Prostate gland (tissue), 2 donors: ENCODE measurements around the gene EEFSEC. TPM values are rescaled to one million over a fixed set of nuclear protein-coding genes. Genes with fewer than 3 reads are reported as not detected.

ENCODE experiments used
- DNase-seq: peaks from one replicate; pipeline ENCODE4 v3.0.0-alpha.2; 2019; ENCODE audit warnings: low spot score
- H3K27ac ChIP-seq, 2 donors: fragments of 200-600 bp; sonication (generic); 2 replicates each; pipeline ENCODE4 v1.5.1; 2017 to 2019
- H3K27me3 ChIP-seq: fragments of 200-600 bp; sonication (generic); replicated peaks from 2 replicates; pipeline ENCODE4 v1.5.1; 2019; ENCODE audit not compliant: insufficient read depth
- H3K36me3 ChIP-seq, 2 donors: fragments of 200-600 bp; sonication (generic); 1 replicate in 1 of 2; 2 replicates in 1 of 2; pipeline versions ENCODE4 v1.5.1 to v1.8.1; 2017 to 2019
- H3K4me1 ChIP-seq: fragments of 200-600 bp; sonication (generic); replicated peaks from 2 replicates; pipeline ENCODE4 v1.5.1; 2019
- H3K4me3 ChIP-seq, 2 donors: fragments of 200-600 bp; sonication (generic); 2 replicates each; pipeline ENCODE4 v1.5.1; 2017 to 2019
- H3K9me3 ChIP-seq: fragments of 200-600 bp; sonication (generic); 2 replicates; pipeline ENCODE4 v1.5.1; 2017
- POLR2A ChIP-seq: fragments of 450-650 bp; IDR thresholded peaks from one replicate; pipeline ENCODE4 v1.6.1; 2016; ENCODE audit warnings: antibody characterized with exemption, mild to moderate bottlenecking
- POLR2AphosphoS5 ChIP-seq: sonication (generic); formaldehyde crosslinking; IDR thresholded peaks from one replicate; pipeline ENCODE4 v1.6.1; 2017; ENCODE audit warnings: antibody characterized with exemption
- WGBS: methylation state at CpG from one replicate; pipeline ENCODE4 v1.1.5; 2018; 5-methylcytosine and 5-hydroxymethylcytosine counted together
- intact Hi-C: fragments of 100-400 bp; cut with DNase I; formaldehyde crosslinking; loops from one replicate; pipeline ENCODE4 v1.14.2; 2022
- total RNA-seq, 2 donors: library from RNA; depleted of rRNA; stranded (reverse); fragments of >200 nt; gene quantifications; one replicate each; pipeline ENCODE4 v1.1.0, GENCODE V29; 2016
- TF ChIP-seq, protein P1 (sequence below), 4 experiments: fragments of 200-600 bp in 2 of 4; fragments of 450-650 bp in 2 of 4; sonication (generic) in 2 of 4; IDR thresholded peaks; 1 replicate in 3 of 4; 2 replicates in 1 of 4; pipeline ENCODE4 v1.5.1; 2016 to 2019; ENCODE audit warnings: antibody characterized with exemption in 4 of 4, mild to moderate bottlenecking in 2 of 4, moderate library complexity in 2 of 4

The EEFSEC gene
- total RNA-seq, 2 donors from 2014 or later: 24.7 to 26.1 TPM

- H3K9me3 ChIP-seq: no peaks in the 10 kb centered on the region
- peaks cover 24% of the 10 kb centered on the region for H3K4me1 ChIP-seq
- WGBS: 69% methylated on average over 7 of the region's 7 CpGs
- intact Hi-C loops: loop anchor here (5.0 kb wide), 1 partner anchor 241 kb away; no protein-coding TSS in a partner anchor
- no peak overlapping the region for H3K27ac ChIP-seq
- H3K4me3 ChIP-seq: no peak overlapping the region
- H3K27me3 ChIP-seq: no peaks in the 10 kb centered on the region
- H3K36me3 ChIP-seq: no peaks in the 10 kb centered on the region
- peak; percentile 55 for TF ChIP-seq POLR2AphosphoS5
- no peak for TF ChIP-seq POLR2A
- DNase-seq: no peak
These were observed 270.4 kb downstream of the EEFSEC start for GRCh38 chr3:128423525-128424147.

- Histone ChIP-seq H3K4me1 (peaks cover 24% of the 10 kb centered on the region), H3K36me3 (no peaks in the 10 kb centered on the region), H3K4me3 (no peak overlapping the region), H3K9me3 (no peaks in the 10 kb centered on the region), H3K27ac (no peak overlapping the region), H3K27me3 (no peaks in the 10 kb centered on the region)
- 58% methylated on average over 14 of the region's 14 CpGs for WGBS
- peak; percentile 65 for TF ChIP-seq POLR2AphosphoS5
- TF ChIP-seq, protein P1, sequence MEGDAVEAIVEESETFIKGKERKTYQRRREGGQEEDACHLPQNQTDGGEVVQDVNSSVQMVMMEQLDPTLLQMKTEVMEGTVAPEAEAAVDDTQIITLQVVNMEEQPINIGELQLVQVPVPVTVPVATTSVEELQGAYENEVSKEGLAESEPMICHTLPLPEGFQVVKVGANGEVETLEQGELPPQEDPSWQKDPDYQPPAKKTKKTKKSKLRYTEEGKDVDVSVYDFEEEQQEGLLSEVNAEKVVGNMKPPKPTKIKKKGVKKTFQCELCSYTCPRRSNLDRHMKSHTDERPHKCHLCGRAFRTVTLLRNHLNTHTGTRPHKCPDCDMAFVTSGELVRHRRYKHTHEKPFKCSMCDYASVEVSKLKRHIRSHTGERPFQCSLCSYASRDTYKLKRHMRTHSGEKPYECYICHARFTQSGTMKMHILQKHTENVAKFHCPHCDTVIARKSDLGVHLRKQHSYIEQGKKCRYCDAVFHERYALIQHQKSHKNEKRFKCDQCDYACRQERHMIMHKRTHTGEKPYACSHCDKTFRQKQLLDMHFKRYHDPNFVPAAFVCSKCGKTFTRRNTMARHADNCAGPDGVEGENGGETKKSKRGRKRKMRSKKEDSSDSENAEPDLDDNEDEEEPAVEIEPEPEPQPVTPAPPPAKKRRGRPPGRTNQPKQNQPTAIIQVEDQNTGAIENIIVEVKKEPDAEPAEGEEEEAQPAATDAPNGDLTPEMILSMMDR (IDR thresholded peaks at IDR 0.05): no peak
- TF ChIP-seq POLR2A: no peak
- intact Hi-C loops: loop anchor here (5.0 kb wide), 3 partner anchors 158 to 252 kb away; no protein-coding TSS in a partner anchor
- DNase-seq: no peak
These were observed 271.3 kb downstream of the EEFSEC start for GRCh38 chr3:128424508-128425069.

GRCh38 chr3:128425142-128425845, 272.0 kb downstream of the EEFSEC start:
- Histone ChIP-seq H3K9me3 (no peaks in the 10 kb centered on the region), H3K27ac (no peak overlapping the region), H3K27me3 (no peaks in the 10 kb centered on the region), H3K36me3 (no peaks in the 10 kb centered on the region), H3K4me1 (peaks cover 24% of the 10 kb centered on the region), H3K4me3 (no peak overlapping the region)
- WGBS: 91% methylated on average over 23 of the region's 23 CpGs
- intact Hi-C loops: loop anchor here (5.0 kb wide), 2 partner anchors 157 to 253 kb away; no protein-coding TSS in a partner anchor
- no peak for TF ChIP-seq POLR2A
- TF ChIP-seq, protein P1 (IDR thresholded peaks at IDR 0.05): no peak
- DNase-seq: no peak

DNA sequence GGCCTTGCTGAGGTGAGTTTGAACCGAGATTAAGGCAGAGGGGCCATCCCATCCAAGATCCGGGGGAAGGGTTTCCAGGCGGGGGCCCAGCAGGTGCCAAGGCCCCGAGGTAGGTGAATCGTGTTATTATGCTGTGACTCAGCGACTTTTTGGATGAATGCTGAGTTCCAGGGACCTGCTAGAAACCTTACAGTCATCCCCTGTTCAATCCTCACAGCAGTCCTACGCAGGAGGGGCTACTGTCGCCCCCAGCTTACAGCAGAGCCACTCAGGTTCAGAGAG, 272.5 kb downstream of the EEFSEC start:
- no peak for DNase-seq
- Histone ChIP-seq H3K4me1 (peaks cover 24% of the 10 kb centered on the region), H3K36me3 (no peaks in the 10 kb centered on the region), H3K27ac (no peak overlapping the region), H3K4me3 (no peak overlapping the region), H3K27me3 (no peaks in the 10 kb centered on the region), H3K9me3 (no peaks in the 10 kb centered on the region)
- 76% methylated on average over 8 of the region's 8 CpGs for WGBS
- TF ChIP-seq POLR2A (no peak), POLR2AphosphoS5 (no peak)
- TF ChIP-seq, protein P1 (IDR thresholded peaks at IDR 0.05): no peak
- intact Hi-C loops: loop anchor here (2.0 to 5.0 kb wide), 3 partner anchors 73 to 253 kb away; no protein-coding TSS in a partner anchor

DNA sequence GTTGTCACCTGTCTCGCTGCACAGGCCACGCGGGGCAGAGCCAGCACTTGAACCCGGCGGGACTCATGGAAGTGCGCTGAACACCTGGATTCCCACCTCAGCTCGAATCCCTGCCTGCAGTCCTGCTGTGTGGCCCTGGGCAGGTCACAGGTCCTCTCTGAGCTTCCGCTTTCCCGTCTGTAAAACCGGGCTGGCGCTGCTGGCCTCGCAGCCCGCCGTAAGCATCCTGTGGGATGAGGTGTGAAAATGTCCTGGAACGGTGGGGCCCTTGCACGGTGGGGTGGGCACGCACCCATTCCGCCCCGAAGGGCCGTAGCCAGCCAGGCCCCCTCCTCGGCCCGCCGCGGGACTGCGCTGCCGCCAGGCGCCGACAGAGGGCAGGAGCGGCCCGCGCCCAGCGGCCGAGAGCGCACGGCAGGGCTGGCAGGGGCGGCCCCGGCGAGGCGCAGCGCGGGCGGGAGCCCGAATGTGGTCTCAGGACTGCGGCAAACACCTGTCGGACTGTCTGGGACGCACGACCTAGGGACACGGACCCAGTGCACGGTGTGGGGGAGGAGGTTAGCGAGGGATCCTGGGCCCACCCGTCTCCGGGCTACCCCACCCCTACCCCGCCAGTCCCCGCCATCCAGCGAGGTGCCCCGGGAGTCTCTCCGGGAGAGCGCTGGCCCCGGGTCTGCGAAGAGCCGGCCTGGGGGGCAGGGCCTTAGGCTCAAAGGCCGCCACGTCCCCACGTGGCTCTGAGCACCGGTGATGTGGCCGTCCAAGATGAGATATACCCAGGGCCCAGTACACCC, 273.0 kb downstream of the EEFSEC start:
- WGBS: 35% methylated on average over 28 of the region's 66 CpGs
- H3K4me3 ChIP-seq: peak overlapping the region in 1 of 2 donors; percentile 7
- intact Hi-C loops: loop anchor here (2.0 to 5.0 kb wide), 3 partner anchors 72 to 254 kb away; no protein-coding TSS in a partner anchor
- H3K27me3 ChIP-seq: no peaks in the 10 kb centered on the region
- H3K9me3 ChIP-seq: no peaks in the 10 kb centered on the region
- H3K27ac ChIP-seq: no peak overlapping the region
- DNase-seq: no peak
- TF ChIP-seq, protein P1 (IDR thresholded peaks at IDR 0.05): peak; percentile 82 to 98 (median 92)
- TF ChIP-seq POLR2A: no peak
- H3K4me1 ChIP-seq: peaks cover 24% of the 10 kb centered on the region
- no peaks in the 10 kb centered on the region for H3K36me3 ChIP-seq
